Prostate gland (tissue), 2 donors: ENCODE results near the gene RPS18.

Experiments used
- CTCF ChIP-seq, 4 experiments: fragments of 200-600 bp in 2 of 4; fragments of 450-650 bp in 2 of 4; sonication (generic) in 2 of 4; IDR thresholded peaks; 1 replicate in 3 of 4; 2 replicates in 1 of 4; pipeline ENCODE4 v1.5.1; 2016 to 2019; ENCODE audit warnings: antibody characterized with exemption in 4 of 4, mild to moderate bottlenecking in 2 of 4, moderate library complexity in 2 of 4
- POLR2A ChIP-seq: fragments of 450-650 bp; IDR thresholded peaks from one replicate; pipeline ENCODE4 v1.6.1; 2016; ENCODE audit warnings: antibody characterized with exemption, mild to moderate bottlenecking
- POLR2AphosphoS5 ChIP-seq: sonication (generic); formaldehyde crosslinking; IDR thresholded peaks from one replicate; pipeline ENCODE4 v1.6.1; 2017; ENCODE audit warnings: antibody characterized with exemption

- TF ChIP-seq CTCF (IDR thresholded peaks at IDR 0.05) (no peak), POLR2A (no peak), POLR2AphosphoS5 (no peak)
Measured at GRCh38 chr6:33235221-33235634, 36.6 kb upstream of the RPS18 start.
